HG03097 (cell line): ENCODE data around the gene NPNT.

Source experiments
- ATAC-seq: cut with Tn5 transposase; IDR thresholded peaks from one replicate; pipeline ENCODE4 v1.9.1; 2021; ENCODE audit not compliant: unreplicated experiment, low FRiP score

Gene NPNT

DNA sequence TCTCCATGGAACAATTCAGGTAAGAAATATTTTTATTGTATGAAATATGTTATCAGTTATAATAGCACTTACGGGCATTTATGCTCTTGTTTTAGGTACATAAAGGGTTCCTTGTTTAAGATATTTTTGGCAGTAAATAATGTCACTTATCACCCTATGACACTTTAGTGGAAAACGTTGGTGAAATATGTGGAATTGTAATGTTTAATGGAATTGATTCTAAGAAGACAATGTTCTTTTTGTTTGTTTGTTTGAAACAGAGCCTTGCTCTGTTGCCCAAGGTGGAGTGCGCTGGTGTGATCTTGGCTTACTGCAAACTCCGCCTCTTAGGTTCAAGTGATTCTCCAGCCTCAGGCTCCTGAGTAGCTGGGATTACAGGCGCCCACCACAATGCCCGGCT lies 17.4 kb downstream of the NPNT start:
- no peak for ATAC-seq

DNA sequence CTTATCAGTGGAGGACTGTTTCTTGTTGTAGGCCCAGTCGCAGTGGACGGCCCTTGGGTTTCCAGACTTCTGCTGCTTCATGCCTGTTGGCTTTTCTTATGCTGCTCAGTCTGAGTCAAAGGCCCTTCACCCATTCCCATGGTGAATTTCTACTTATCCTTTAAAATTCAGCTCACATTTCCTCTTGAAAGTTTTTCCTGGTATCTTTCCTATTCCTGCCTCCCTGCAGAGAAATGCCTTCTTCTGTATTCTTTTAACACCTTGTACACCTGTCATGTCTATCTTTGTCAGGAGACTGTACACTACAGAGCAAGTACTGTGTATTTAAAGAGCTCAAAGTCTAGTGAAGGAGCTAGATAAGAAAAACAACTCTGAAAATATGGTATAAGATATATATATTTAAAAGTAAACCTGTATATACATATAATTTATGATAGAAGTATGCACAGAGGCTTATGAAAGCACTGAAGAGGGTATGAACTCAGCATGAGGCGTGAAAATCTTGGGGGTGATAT lies 22.0 kb downstream of the NPNT start:
- ATAC-seq = no peak

- no peak for ATAC-seq
These were observed 26.0 kb downstream of the NPNT start for GRCh38 chr4:105921301-105921700.

DNA sequence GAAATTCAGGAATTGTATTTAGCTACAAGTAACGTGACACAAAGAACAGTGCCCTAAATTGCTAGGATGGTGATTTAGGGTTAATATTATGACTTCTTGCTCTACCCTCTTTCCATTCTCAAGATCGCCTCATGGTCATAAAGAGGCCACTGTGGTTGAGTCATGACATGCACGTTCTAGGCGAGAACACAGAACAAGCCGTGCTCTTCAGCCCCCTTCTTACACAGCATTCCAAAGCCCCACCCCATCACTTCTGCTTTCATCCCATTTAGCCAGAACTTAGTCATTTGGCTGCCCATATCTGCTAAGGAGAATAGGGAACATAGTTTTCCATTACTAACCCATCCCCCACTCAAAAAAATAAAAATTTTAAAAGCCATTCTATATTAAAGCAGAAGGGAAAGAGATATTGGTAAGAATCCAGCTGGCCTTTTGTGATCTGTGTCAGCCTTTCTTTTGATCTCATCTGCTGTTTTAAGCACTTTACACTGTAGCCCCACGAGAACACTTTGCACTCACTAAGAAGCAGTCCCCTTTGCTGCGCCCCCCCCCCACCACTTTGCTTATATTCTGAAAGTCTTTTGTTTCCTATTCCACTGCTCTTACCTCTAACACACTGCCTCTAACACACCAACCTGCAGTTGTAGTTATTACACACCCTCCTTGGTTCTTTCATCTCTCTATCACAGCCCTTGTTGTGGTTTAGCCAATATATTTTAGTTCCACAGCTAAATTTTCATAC lies 28.4 kb downstream of the NPNT start:
- ATAC-seq = no peak

DNA sequence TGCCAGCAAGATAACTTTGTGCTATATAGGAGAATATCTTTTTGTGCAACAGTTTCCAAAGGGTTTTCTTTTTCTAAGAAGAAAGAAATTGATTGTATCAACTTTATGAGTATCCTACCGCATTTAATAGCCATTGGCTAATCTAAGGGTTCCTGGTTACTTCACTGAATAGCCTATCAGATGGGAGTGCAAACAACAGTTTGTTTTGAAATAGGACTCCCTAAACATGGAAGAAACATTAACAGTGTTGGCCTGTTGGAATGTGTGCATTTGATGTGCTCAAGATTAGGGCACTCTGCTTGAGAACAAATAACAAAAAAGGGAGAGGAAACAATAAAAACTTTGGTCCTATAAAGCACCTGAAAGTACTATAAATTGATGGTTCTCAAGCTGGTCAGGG lies 29.1 kb downstream of the NPNT start:
- no peak for ATAC-seq

GRCh38 chr4:105930698-105931097 lies 35.4 kb downstream of the NPNT start:
- ATAC-seq = no peak

- no peak for ATAC-seq
These were observed 37.8 kb downstream of the NPNT start for GRCh38 chr4:105933083-105933482.

DNA sequence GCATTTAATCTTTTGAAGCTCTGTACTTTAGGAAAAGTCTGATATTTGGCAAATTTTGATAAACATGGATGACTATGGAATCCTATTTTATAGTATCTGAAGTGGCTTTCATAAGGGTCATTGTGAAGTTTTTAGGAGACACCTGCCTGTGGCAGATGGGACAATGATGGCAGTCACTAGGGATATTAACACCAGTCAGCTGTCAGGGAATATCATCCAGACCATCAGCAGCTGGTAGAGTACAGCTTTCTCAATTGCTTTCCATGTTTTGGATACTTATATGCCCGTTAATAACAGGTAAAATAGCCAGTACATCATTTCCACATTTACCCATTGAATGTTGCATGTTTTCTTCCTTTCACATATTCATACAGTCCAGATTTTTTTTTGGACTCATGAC lies 39.1 kb downstream of the NPNT start:
- ATAC-seq = no peak

DNA sequence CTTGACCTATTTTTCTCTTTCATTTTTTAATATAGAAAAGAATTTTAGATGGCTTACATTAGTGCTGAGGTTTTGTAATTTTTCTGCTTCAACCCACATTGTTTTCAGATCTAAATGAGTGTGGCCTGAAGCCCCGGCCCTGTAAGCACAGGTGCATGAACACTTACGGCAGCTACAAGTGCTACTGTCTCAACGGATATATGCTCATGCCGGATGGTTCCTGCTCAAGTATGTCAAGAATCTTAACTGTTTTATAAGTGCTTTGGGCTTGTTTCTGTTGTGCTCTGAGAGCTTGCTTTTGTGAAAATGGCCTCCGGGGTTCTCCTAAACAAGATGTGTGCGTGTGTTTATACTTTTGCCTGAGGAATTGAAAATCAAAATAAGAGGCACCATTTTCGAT lies 41.6 kb downstream of the NPNT start:
- ATAC-seq = no peak

- no peak for ATAC-seq
These were observed 42.5 kb downstream of the NPNT start for GRCh38 chr4:105937759-105938158.

GRCh38 chr4:105943234-105943633 lies 48.0 kb downstream of the NPNT start:
- no peak for ATAC-seq

- no peak for ATAC-seq
These were observed 49.3 kb downstream of the NPNT start for GRCh38 chr4:105944540-105944939.

GRCh38 chr4:105946771-105947170 lies 51.5 kb downstream of the NPNT start:
- no peak for ATAC-seq

- no peak for ATAC-seq
These were observed 55.4 kb downstream of the NPNT start for GRCh38 chr4:105950701-105951100.

DNA sequence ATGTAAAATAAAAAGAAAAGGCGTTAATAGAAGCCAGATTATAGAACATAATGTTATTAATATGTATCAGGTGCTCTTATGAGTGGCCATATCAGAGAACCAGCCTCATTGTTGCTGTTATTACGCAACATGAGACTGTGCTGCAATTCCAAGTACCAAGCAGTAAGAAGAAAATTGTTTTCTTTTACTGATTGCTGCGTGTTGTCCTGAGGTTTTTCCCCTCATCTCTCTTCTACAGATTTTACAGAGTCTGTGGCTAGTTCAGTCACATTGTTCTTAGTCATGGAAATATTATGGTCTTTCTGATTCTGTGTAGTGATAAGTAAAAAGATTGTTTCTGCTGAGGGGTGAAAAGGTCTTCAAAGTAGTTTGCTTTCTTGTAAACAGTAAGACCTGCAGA lies 55.9 kb downstream of the NPNT start:
- no peak for ATAC-seq

GRCh38 chr4:105952591-105952990 lies 57.3 kb downstream of the NPNT start:
- ATAC-seq = no peak

DNA sequence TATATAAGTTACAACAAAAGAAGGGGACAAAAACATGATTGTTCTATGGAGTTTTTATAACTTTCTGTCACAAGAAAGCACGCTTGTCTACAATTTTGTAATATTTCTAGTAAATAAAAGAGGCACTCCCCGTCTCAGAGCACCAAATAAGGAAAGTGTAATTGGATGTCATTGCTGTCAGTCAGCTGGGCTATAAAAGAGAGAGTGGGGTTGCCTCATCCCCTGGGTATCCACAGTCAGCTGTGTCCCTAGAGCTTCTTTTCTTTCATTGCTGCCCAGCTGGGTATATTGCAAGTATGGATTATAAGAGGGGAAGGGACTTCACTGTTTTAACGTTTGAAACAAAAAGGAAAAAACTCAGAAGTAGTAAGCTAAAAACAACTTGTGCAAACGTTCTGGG lies 61.3 kb downstream of the NPNT start:
- no peak for ATAC-seq

GRCh38 chr4:105957680-105958079 lies 62.4 kb downstream of the NPNT start:
- ATAC-seq = no peak

GRCh38 chr4:105963461-105964400 lies 68.5 kb downstream of the NPNT start:
- ATAC-seq = no peak

- no peak for ATAC-seq
These were observed 70.0 kb downstream of the NPNT start for GRCh38 chr4:105965183-105965800.

- ATAC-seq = no peak
These were observed 70.8 kb downstream of the NPNT start for GRCh38 chr4:105966051-105966450.
